GM10248 (cell line): Measurements from ENCODE around the gene RAB42.

Source experiments
- CTCF ChIA-PET: fragments of 300-600 bp; sonication (Branson Sonifier 250); formaldehyde crosslinking; extraction: SDS; loops from one replicate; lab custom pipeline; 2021; ENCODE audit warnings: antibody characterized with exemption; lab: Yijun Ruan, JAX
- POLR2A ChIA-PET: fragments of 350-650 bp; sonication (Branson Sonifier 250); formaldehyde crosslinking; extraction: SDS; loops from one replicate; lab custom pipeline; 2020; ENCODE audit warnings: antibody characterized with exemption; lab: Yijun Ruan, JAX
- DNase-seq: peaks from one replicate; pipeline ENCODE4 v3.0.0; 2012; ENCODE audit errors: extremely low spot score
- CTCF ChIP-seq: IDR thresholded peaks from 2 replicates; pipeline ENCODE4 v1.5.1; 2012; ENCODE audit warnings: mild to moderate bottlenecking, low read depth; ENCODE audit errors: extremely low read depth, missing control alignments, control extremely low read depth

The RAB42 gene

DNA sequence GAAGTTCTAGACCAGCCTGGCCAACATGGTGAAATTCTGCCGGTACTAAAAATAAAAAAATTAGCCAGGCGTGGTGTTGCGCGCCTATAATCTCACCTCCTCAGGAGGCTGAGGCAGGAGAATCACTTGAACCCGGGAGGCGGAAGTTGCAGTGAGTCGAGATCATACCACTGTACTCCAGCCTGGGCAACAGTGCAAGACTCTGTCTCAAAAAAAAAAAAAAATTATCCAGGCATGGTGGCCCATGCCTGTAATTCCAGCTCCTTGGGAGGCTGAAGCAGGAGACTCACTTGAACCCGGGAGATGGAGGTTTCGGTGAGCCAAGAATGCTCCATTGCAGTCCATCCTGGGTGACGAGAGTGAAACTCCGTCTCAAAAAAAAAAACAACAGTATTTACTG lies 18.5 kb upstream of the RAB42 start:
- ChIA-PET CTCF (no interaction called here), POLR2A (no interaction called here)
- DNase-seq = no peak
- no peak for TF ChIP-seq CTCF

DNA sequence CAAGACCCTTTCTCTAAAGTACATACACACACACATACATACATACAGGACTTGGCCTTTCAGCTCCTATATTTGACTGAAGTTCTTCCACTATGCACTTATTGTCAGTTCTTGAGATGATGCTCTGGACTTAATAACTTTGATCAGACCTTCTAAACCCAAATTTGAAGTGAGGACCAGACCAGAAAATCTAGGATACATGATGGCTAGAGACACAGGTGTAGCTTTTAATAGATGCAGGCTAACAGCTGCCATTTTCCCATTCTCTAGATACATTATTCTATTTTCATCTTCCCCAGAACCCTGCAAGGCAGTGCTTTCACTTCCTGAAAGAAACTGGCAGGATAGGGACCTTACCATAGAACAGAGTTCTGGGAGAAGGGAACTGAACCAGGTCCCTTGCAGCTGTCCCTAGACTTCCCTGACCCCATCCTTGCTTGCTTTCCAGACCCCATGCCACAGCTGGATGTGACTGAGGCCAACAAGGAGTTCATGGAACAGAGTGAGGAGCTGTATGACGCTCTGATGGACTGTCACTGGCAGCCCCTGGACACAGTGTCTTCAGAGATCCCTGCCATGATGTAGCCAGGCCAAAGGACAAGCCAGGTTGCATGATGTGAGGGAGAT lies 14.9 kb upstream of the RAB42 start:
- no peak for DNase-seq
- POLR2A ChIA-PET = interaction anchor here (0.6 to 3.2 kb wide), 6 partner anchors 13 to 865 kb away, joined by 3 to 10 read pairs (median 4); partner anchors contain the start of gene TRNAU1AP
- CTCF ChIA-PET = interaction anchor here (0.8 to 1.5 kb wide), 3 partner anchors 10 to 329 kb away, joined by 3 to 4 read pairs (median 4); partner anchors contain the start of gene YTHDF2
- TF ChIP-seq CTCF = no peak

DNA sequence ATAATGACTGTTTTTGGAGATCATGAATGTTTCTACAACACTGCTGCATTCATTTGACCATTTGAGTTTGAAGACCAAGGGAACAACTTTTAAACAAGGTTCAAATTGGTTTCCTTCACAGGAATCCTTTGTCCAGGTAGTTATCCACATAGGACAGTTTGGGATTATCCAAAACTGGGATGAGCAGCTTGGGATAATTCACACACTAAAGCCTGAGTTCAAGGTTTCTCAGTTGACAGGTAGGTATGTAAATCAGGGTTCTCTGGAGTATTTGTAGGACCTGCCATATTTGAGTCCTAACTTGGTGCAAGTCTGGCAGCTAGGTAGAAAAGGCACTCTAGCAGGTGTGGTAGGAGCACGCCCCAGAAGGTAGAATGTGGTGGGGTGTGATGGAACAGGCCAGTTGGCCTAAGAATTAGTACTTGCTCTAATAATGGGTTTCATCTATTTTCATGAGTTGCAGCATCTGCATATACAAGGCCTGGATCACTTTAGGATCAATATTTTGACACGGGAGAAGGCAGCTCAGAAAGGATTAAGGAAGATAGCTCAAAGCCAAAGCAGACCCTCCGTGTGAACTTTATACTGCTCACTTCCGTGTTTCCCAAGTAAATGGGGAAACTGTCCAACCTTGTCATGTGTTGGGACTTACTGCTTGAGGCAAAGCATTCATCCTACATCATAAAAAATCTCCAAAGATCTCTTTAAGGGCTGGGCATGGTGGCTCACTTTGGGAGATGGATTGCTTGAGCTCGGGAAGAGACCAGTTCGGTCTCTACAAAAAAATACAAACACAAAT lies 14.1 kb upstream of the RAB42 start:
- ChIA-PET CTCF (interaction anchor here (0.8 to 3.0 kb wide), 7 partner anchors 11 to 330 kb away, joined by 3 to 13 read pairs (median 4); partner anchors contain the start of gene YTHDF2), POLR2A (interaction anchor here (1.0 to 4.9 kb wide), 7 partner anchors 7 to 159 kb away, joined by 3 to 49 read pairs (median 8); partner anchors contain the start of genes RCC1, TAF12, TRNAU1AP and YTHDF2)
- DNase-seq = no peak
- no peak for TF ChIP-seq CTCF

DNA sequence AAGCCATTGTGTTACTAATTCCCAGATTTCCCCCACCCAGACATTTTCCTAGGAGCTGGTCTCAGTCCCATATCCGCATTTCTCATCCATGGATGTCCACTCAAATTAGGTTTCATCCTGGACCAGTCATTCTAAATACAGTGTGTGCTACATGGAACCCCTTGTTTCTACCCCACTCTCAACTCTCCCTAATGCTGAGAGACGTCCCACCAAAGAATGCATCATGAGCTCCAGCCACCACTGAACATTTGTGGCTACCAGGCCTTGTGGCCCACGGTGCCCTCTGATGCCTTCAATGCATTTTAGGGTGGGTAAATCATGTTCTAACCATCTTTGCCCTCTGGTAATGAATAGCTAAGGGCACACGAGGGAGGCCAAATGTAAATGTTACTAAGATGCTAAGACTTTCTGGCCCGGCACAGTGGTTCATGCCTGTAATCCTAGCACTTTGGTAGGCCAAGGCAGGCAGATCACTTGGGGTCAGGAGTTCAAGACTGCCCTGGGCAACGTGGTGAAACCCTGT lies 13.3 kb upstream of the RAB42 start:
- POLR2A ChIA-PET = interaction anchor here (0.5 to 4.9 kb wide), 15 partner anchors 8 to 444 kb away, joined by 3 to 64 read pairs (median 5); partner anchors contain the start of genes RAB42, RCC1, TAF12 and TRNAU1AP
- CTCF ChIA-PET = interaction anchor here (1.1 to 3.6 kb wide), 7 partner anchors 7 to 169 kb away, joined by 3 to 29 read pairs (median 6); no protein-coding TSS in a partner anchor
- no peak for DNase-seq
- no peak for TF ChIP-seq CTCF

DNA sequence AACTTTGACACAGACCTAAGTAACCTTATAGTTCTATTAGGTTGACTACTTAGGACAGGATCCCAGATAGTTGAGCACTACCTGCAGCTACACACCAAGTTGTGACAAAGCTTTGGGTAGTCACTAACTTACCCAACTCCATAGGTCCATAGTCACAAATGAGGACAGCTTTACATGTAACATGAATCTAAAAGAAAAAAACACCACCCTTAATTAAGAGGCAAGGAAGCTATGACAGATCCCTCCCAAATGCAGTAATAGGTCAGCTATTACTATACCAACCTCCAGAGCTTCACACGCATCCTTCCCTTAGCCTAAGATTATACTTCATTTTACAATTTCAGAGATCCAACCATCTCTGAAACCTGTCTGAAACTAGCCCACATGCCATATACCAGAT lies 12.7 kb upstream of the RAB42 start:
- no peak for TF ChIP-seq CTCF
- DNase-seq = no peak
- POLR2A ChIA-PET = interaction anchor here (0.5 to 4.9 kb wide), 19 partner anchors 9 to 444 kb away, joined by 3 to 64 read pairs (median 5); partner anchors contain the start of genes ATP5IF1, RAB42, RCC1 and TAF12
- CTCF ChIA-PET = interaction anchor here (1.1 to 3.6 kb wide), 8 partner anchors 8 to 330 kb away, joined by 3 to 29 read pairs (median 6); no protein-coding TSS in a partner anchor
